Chondrocyte (in vitro differentiated cells): Measurements from ENCODE around the gene LRFN2. TPM values are rescaled to one million over a fixed set of nuclear protein-coding genes. Genes with fewer than 3 reads are reported as not detected.

Source experiments
- DNase-seq: peaks from one replicate; pipeline ENCODE4 v3.0.0; 2021; ENCODE audit warnings: mixed read lengths, low spot score
- H3K27ac Mint-ChIP-seq: one replicate; pipeline ENCODE4 v1.8.0; 2021; ENCODE audit warnings: mild to moderate bottlenecking, moderate library complexity, mixed read lengths; ENCODE audit not compliant: unreplicated experiment
- H3K27me3 Mint-ChIP-seq: 2 replicates; pipeline ENCODE4 v1.8.0; 2021; ENCODE audit warnings: low read depth, mixed read lengths
- H3K36me3 Mint-ChIP-seq: 2 replicates; pipeline ENCODE4 v1.8.0; 2021; ENCODE audit warnings: low read depth, mixed read lengths
- H3K4me1 Mint-ChIP-seq: 2 replicates; pipeline ENCODE4 v1.8.0; 2021; ENCODE audit warnings: low read depth, mild to moderate bottlenecking, mixed read lengths
- H3K4me3 Mint-ChIP-seq: one replicate; pipeline ENCODE4 v1.8.0; 2021; ENCODE audit warnings: mild to moderate bottlenecking, moderate library complexity, mixed read lengths; ENCODE audit not compliant: unreplicated experiment
- H3K9me3 Mint-ChIP-seq: 2 replicates; pipeline ENCODE4 v1.8.0; 2021; ENCODE audit warnings: low read depth, mixed read lengths
- CTCF ChIP-seq: fragments of 200-600 bp; sonication (generic); IDR thresholded peaks from 2 replicates; pipeline ENCODE4 v1.5.0; 2021; ENCODE audit warnings: antibody characterized with exemption, mild to moderate bottlenecking, moderate library complexity
- total RNA-seq: library from RNA; stranded (reverse); gene quantifications from 3 replicates; pipeline ENCODE4 v1.2.1, GENCODE V29; 2021

Gene LRFN2
- total RNA-seq, 1 donor from 2014 or later = 0.05 TPM

GRCh38 chr6:40577672-40578071 is 9.5 kb downstream of the LRFN2 start:
- peak; percentile 36 for TF ChIP-seq CTCF
- Mint-ChIP-seq H3K4me3 (no peak overlapping the region), H3K9me3 (no peaks in the 10 kb centered on the region), H3K27ac (no peak overlapping the region), H3K4me1 (no peaks in the 10 kb centered on the region), H3K36me3 (no peaks in the 10 kb centered on the region), H3K27me3 (peaks cover 2% of the 10 kb centered on the region)
- no peak for DNase-seq

GRCh38 chr6:40573221-40573620 is 13.9 kb downstream of the LRFN2 start:
- Mint-ChIP-seq H3K27ac (no peak overlapping the region), H3K27me3 (peaks cover 2% of the 10 kb centered on the region), H3K4me3 (no peak overlapping the region), H3K4me1 (no peaks in the 10 kb centered on the region), H3K36me3 (no peaks in the 10 kb centered on the region), H3K9me3 (no peaks in the 10 kb centered on the region)
- DNase-seq = no peak
- TF ChIP-seq CTCF = no peak

GRCh38 chr6:40569162-40569910 is 17.8 kb downstream of the LRFN2 start:
- no peak for DNase-seq
- no peaks in the 10 kb centered on the region for H3K4me1 Mint-ChIP-seq
- TF ChIP-seq CTCF = no peak
- no peaks in the 10 kb centered on the region for H3K36me3 Mint-ChIP-seq
- no peak overlapping the region for H3K27ac Mint-ChIP-seq
- H3K9me3 Mint-ChIP-seq = no peaks in the 10 kb centered on the region
- H3K27me3 Mint-ChIP-seq = peaks cover 6% of the 10 kb centered on the region
- H3K4me3 Mint-ChIP-seq = no peak overlapping the region

GRCh38 chr6:40568062-40568708 is 19.0 kb downstream of the LRFN2 start:
- H3K4me3 Mint-ChIP-seq = no peak overlapping the region
- H3K9me3 Mint-ChIP-seq = no peaks in the 10 kb centered on the region
- no peak for TF ChIP-seq CTCF
- no peak overlapping the region for H3K27ac Mint-ChIP-seq
- DNase-seq = no peak
- peaks cover 11% of the 10 kb centered on the region for H3K27me3 Mint-ChIP-seq
- no peaks in the 10 kb centered on the region for H3K36me3 Mint-ChIP-seq
- H3K4me1 Mint-ChIP-seq = no peaks in the 10 kb centered on the region

- no peaks in the 10 kb centered on the region for H3K36me3 Mint-ChIP-seq
- H3K4me1 Mint-ChIP-seq = no peaks in the 10 kb centered on the region
- H3K9me3 Mint-ChIP-seq = no peaks in the 10 kb centered on the region
- no peak for TF ChIP-seq CTCF
- H3K4me3 Mint-ChIP-seq = no peak overlapping the region
- no peak for DNase-seq
- H3K27ac Mint-ChIP-seq = no peak overlapping the region
- peaks cover 24% of the 10 kb centered on the region for H3K27me3 Mint-ChIP-seq
These were observed 24.1 kb downstream of the LRFN2 start for GRCh38 chr6:40563111-40563510.
